ENCODE measurements around the gene EFNB1. TPM values are rescaled to one million over a fixed set of nuclear protein-coding genes. Genes with fewer than 3 reads are reported as not detected.

EFNB1 gene
- total and polyA plus RNA-seq, 2 of the 4 experiments (the other 2 are of a cell fraction), result 17.9 to 26.8 TPM

DNA sequence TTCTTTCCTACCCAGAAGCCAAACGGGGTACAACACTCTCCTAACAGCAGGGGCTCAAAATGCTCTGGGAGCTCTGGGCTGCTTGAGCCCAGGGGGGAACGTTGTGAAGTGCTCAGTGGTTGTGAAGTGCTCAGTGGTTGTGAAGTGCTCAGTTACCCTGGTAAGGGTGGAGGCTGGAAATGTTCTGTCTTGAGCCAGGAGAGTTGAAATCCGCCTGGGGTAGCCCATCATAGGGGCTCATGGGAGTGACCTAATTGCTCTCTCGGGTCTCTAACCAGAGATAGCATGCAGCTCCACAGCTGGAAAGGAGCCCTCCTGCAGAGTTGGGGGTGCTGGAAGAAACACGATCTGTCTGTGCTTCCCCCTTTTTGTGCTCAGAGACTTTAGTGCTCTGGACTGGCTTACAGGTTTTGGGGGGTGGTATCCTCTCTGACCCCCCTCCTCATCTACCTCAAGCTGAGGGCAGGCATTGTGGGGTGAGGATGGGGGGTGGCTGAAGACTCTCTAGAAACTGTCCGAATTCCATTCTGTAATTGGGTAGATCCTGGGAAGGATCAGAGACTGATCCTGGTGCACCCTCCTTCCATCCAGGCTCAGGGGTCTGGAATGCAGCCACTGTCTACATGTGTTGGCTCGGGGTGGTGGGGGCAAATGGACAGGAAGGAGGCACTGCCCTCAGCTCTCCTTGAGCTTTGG is 2.7 kb downstream of the EFNB1 start (continued):
- TF ChIP-seq MAZ (IDR thresholded peaks at IDR 0.05; ENCODE audit: borderline replicate concordance, low read depth, low read length), result no peak

DNA sequence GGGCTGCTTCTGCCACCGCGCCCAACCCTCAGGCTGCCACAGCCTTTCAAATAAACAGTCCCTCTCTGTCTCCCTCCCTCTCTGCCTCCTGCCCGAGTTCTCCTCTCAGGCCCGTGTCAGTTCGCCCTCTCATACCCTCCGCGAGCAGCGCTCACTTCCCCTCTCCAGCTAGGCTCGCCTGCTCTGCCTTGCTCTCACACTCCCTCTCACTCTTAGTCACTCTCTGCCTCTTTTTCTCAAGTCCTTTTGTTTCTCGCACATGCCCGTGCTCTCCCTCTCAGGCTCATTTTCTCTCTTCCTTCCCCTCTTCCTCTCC is 3.2 kb downstream of the EFNB1 start:
- Histone ChIP-seq H4K8ac (ENCODE audit: low read depth in 2 of 2, low read length in 2 of 2) (peak overlapping the region in 1 of 2 experiments; percentile 52; a peak in 1 of 4 replicates), H2AK5ac (ENCODE audit: low read depth, low read length) (no peak overlapping the region), H3K79me1 (ENCODE audit: low read depth in 1 of 2, low read length in 2 of 2) (peaks cover 2 to 27% of the 10 kb centered on the region in 2 experiments; a peak in 3 of 4 replicates), H4K91ac (ENCODE audit: insufficient read depth, low read depth, low read length) (no peak overlapping the region), H3K23ac (ENCODE audit: low read depth, low read length) (no peak overlapping the region), H2BK15ac (ENCODE audit: low read depth, low read length) (no peak overlapping the region), H3K4me3 (ENCODE audit: insufficient read depth, low read depth, low read length) (peak overlapping the region; percentile 86), H2BK5ac (ENCODE audit: low read depth, low read length, poor library complexity, severe bottlenecking) (peak overlapping the region; percentile 14), H3K9ac (ENCODE audit: low read depth, low read length) (peak overlapping the region; percentile 42), H3K9me3 (ENCODE audit: control insufficient read depth, insufficient read depth, low read length) (no peaks in the 10 kb centered on the region), H3K18ac (ENCODE audit: low read depth, low read length) (no peak overlapping the region; the same call in 1 of the 2 replicates), H3K27ac (ENCODE audit: insufficient read depth, low read length) (peak overlapping the region; percentile 46), H4K20me1 (ENCODE audit: insufficient read depth, low read length) (peaks cover 26% of the 10 kb centered on the region), H3K9me1 (ENCODE audit: insufficient read depth, low read length) (peaks cover under 1% of the 10 kb centered on the region; the same call in 1 of the 2 replicates), H3K14ac (replicated peaks; ENCODE audit: low read depth, low read length) (no peak overlapping the region), H4K5ac (ENCODE audit: low read depth, low read length) (no peak overlapping the region), H3K36me3 (ENCODE audit: control insufficient read depth, insufficient read depth, low read length) (no peaks in the 10 kb centered on the region), H3K27me3 (ENCODE audit: control insufficient read depth, insufficient read depth, low read length) (no peaks in the 10 kb centered on the region; the same call in 1 of the 2 replicates), H3K56ac (ENCODE audit: extremely low read depth, insufficient read depth, low read length) (no peak overlapping the region), H2AFZ (replicated peaks; ENCODE audit: low read length, poor library complexity) (peak overlapping the region; percentile 80), H3K4me2 (ENCODE audit: low read depth, low read length) (peak overlapping the region; percentile 83), H3K4ac (ENCODE audit: low read depth, low read length) (no peak overlapping the region), H2BK120ac (ENCODE audit: low read depth, low read length) (no peak overlapping the region), H3K4me1 (ENCODE audit: control insufficient read depth, insufficient read depth, low read length) (peaks cover 3% of the 10 kb centered on the region; the same call in 1 of the 2 replicates), H2AK9ac (replicated peaks; ENCODE audit: low read depth, low read length, poor library complexity) (peak overlapping the region; percentile 77), H2BK20ac (ENCODE audit: low read depth, low read length) (no peak overlapping the region)
- intact Hi-C loops (cut with micrococcal nuclease) (loop anchor here (1.0 to 10.0 kb wide), 2 partner anchors 103 to 228 kb away; no protein-coding TSS in a partner anchor), in situ Hi-C loops (cut with MboI; ENCODE audit: low sequenced_read_pairs) (loop anchor here (25.0 kb wide), 1 partner anchor 205 kb away; no protein-coding TSS in a partner anchor), dilution Hi-C loops (cut with HindIII; ENCODE audit: low sequenced_read_pairs, unreplicated experiment) (no loop called here)
- ChIA-PET CTCF (interaction anchor here (0.8 kb wide), 1 partner anchor 229 kb away, joined by 3 read pairs; no protein-coding TSS in a partner anchor), POLR2A (ENCODE audit: unreplicated experiment) (no interaction called here)
- no peak for TF ChIP-seq SMC3 (IDR thresholded peaks at IDR 0.05; ENCODE audit: low read depth, low read length)
- TF ChIP-seq, protein P1, sequence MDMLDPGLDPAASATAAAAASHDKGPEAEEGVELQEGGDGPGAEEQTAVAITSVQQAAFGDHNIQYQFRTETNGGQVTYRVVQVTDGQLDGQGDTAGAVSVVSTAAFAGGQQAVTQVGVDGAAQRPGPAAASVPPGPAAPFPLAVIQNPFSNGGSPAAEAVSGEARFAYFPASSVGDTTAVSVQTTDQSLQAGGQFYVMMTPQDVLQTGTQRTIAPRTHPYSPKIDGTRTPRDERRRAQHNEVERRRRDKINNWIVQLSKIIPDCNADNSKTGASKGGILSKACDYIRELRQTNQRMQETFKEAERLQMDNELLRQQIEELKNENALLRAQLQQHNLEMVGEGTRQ (IDR thresholded peaks at IDR 0.05; ENCODE audit: low read depth, low read length), result no peak
- TF ChIP-seq RAD21 (IDR thresholded peaks at IDR 0.05; ENCODE audit: low read length), result peak; percentile 13; the same call in 1 of the 2 replicates
- TF ChIP-seq, protein P2, sequence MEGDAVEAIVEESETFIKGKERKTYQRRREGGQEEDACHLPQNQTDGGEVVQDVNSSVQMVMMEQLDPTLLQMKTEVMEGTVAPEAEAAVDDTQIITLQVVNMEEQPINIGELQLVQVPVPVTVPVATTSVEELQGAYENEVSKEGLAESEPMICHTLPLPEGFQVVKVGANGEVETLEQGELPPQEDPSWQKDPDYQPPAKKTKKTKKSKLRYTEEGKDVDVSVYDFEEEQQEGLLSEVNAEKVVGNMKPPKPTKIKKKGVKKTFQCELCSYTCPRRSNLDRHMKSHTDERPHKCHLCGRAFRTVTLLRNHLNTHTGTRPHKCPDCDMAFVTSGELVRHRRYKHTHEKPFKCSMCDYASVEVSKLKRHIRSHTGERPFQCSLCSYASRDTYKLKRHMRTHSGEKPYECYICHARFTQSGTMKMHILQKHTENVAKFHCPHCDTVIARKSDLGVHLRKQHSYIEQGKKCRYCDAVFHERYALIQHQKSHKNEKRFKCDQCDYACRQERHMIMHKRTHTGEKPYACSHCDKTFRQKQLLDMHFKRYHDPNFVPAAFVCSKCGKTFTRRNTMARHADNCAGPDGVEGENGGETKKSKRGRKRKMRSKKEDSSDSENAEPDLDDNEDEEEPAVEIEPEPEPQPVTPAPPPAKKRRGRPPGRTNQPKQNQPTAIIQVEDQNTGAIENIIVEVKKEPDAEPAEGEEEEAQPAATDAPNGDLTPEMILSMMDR (conservative IDR thresholded peaks at IDR 0.05; ENCODE audit: low read depth, low read length), result no peak
- no peak for TF ChIP-seq NFE2L2 (IDR thresholded peaks at IDR 0.05; ENCODE audit: low read depth, low read length)
- 0 out of 2 replicates have a peak, but pooled peaks have one; percentile 53 for TF ChIP-seq MXI1 (IDR thresholded peaks at IDR 0.05; ENCODE audit: borderline replicate concordance, low read depth, low read length)
- 0 out of 2 replicates have a peak, but pooled peaks have one; percentile 23 for TF ChIP-seq FOS (IDR thresholded peaks at IDR 0.05; ENCODE audit: low read depth, low read length)
- TF ChIP-seq CEBPB (IDR thresholded peaks at IDR 0.05; ENCODE audit: low read depth, low read length), result no peak
- no TSS peak for BruUV-seq (replicated peaks)
- ATAC-seq (ENCODE audit: low read depth) (peak; percentile 48), DNase-seq (peak; percentile 83)
- 14% methylated on average over 11 of the region's 11 CpGs; no CpG with 5 or more reads in 1 of the 2 experiments for WGBS, 2 experiments (ENCODE audit: extremely low coverage in 2 of 2, insufficient read length in 1 of 2)
